SK-N-SH (cell line): Measurements from ENCODE around the gene HM13. TPM values are rescaled to one million over a fixed set of nuclear protein-coding genes. Genes with fewer than 3 reads are reported as not detected.
A peak's percentile ranks its signal among the peaks of the same experiment; 100 is the strongest.

ENCODE experiments used
- CTCF ChIA-PET: fragments of 300-600, 350-600 bp; formaldehyde crosslinking; extraction: SDS; loops from one replicate; lab custom pipeline; 2021; lab: Yijun Ruan, JAX
- POLR2A ChIA-PET: fragments of 350-600 bp; sonication (Branson Sonifier 250); formaldehyde crosslinking; extraction: SDS; loops from one replicate; lab custom pipeline; 2020; ENCODE audit warnings: antibody characterized with exemption, inconsistent platforms; lab: Yijun Ruan, JAX
- DNase-seq: peaks from one replicate; pipeline ENCODE4 v3.0.0; 2012
- H2AFZ ChIP-seq: fragments of 200-600 bp; sonication (generic); 2 replicates; pipeline ENCODE4 v1.8.1; 2016; ENCODE audit warnings: antibody characterized with exemption, mild to moderate bottlenecking, low read depth
- H3F3A ChIP-seq: fragments of 200-600 bp; sonication (generic); replicated peaks from 2 replicates; pipeline ENCODE3; 2016; ENCODE audit warnings: antibody characterized with exemption, mild to moderate bottlenecking; ENCODE audit not compliant: insufficient read depth
- H3K27ac ChIP-seq, 2 experiments: fragments of 200-500 bp in 1 of 2; fragments of 200-600 bp in 1 of 2; sonication (Bioruptor generic) in 1 of 2; sonication (generic), shearing (Covaris generic) in 1 of 2; 2 replicates each; pipeline versions ENCODE4 v1.5.1 to v1.6.1; 2014 to 2016; ENCODE audit warnings: low read depth in 2 of 2, inconsistent platforms in 1 of 2, low read length in 1 of 2, mild to moderate bottlenecking in 1 of 2, mixed read lengths in 1 of 2
- H3K27me3 ChIP-seq: fragments of 200-600 bp; sonication (generic), shearing (Covaris generic); 2 replicates; pipeline ENCODE4 v1.6.1; 2016; ENCODE audit warnings: mixed run types; ENCODE audit not compliant: insufficient read depth
- H3K36me3 ChIP-seq, 2 experiments: fragments of 200-500 bp in 1 of 2; fragments of 200-600 bp in 1 of 2; sonication (Bioruptor generic) in 1 of 2; sonication (generic) in 1 of 2; replicated peaks in 1 of 2; 2 replicates each; pipeline versions ENCODE3 to v1.5.1; 2014 to 2016; ENCODE audit warnings: low read length in 1 of 2, mild to moderate bottlenecking in 1 of 2; ENCODE audit not compliant: insufficient read depth in 2 of 2, control insufficient read depth in 1 of 2
- H3K4me1 ChIP-seq, 2 experiments: fragments of 200-500 bp in 1 of 2; fragments of 200-600 bp in 1 of 2; sonication (Bioruptor generic) in 1 of 2; sonication (generic), shearing (Covaris generic) in 1 of 2; 2 replicates each; pipeline versions ENCODE4 v1.5.1 to v1.6.1; 2014 to 2016; ENCODE audit warnings: low read depth in 1 of 2, low read length in 1 of 2, mixed run types in 1 of 2; ENCODE audit not compliant: insufficient read depth in 2 of 2, control insufficient read depth in 1 of 2
- H3K4me2 ChIP-seq: fragments of 200-600 bp; sonication (generic), shearing (Covaris generic); 2 replicates; pipeline ENCODE4 v1.6.1; 2017; ENCODE audit warnings: mixed run types
- H3K4me3 ChIP-seq, 2 experiments: fragments of 200-500 bp in 1 of 2; fragments of 200-600 bp in 1 of 2; sonication (Bioruptor generic) in 1 of 2; sonication (generic), shearing (Covaris generic) in 1 of 2; 2 replicates each; pipeline versions ENCODE4 v1.5.1 to v1.8.1; 2014 to 2016; ENCODE audit warnings: low read depth in 2 of 2, inconsistent platforms in 1 of 2, low read length in 1 of 2, mild to moderate bottlenecking in 1 of 2, mixed read lengths in 1 of 2, moderate library complexity in 1 of 2
- H3K79me2 ChIP-seq: fragments of 200-600 bp; sonication (generic); 2 replicates; pipeline ENCODE4 v1.8.1; 2017; ENCODE audit warnings: mild to moderate bottlenecking; ENCODE audit not compliant: insufficient read depth
- H3K9ac ChIP-seq: fragments of 200-600 bp; sonication (generic); 2 replicates; pipeline ENCODE4 v1.6.1; 2017; ENCODE audit warnings: mixed run types
- H3K9me2 ChIP-seq: fragments of 200-600 bp; sonication (generic); 2 replicates; pipeline ENCODE4 v1.6.1; 2017; ENCODE audit warnings: mixed run types
- H3K9me3 ChIP-seq: fragments of 200-600 bp; sonication (generic); 2 replicates; pipeline ENCODE4 v1.6.1; 2017; ENCODE audit warnings: mixed run types, mild to moderate bottlenecking, moderate library complexity
- H4K20me1 ChIP-seq: fragments of 200-600 bp; sonication (generic); 2 replicates; pipeline ENCODE4 v1.6.1; 2017; ENCODE audit warnings: mild to moderate bottlenecking, mixed run types; ENCODE audit not compliant: insufficient read depth
- CHD2 ChIP-seq: fragments of 150-350 bp; IDR thresholded peaks from 2 replicates; pipeline ENCODE4 v1.6.1; 2018; ENCODE audit warnings: low read length; ENCODE audit not compliant: partially characterized antibody
- ELF1 ChIP-seq: IDR thresholded peaks from 2 replicates; pipeline ENCODE4 v1.4.0; 2012
- EP300 ChIP-seq, 2 experiments: IDR thresholded peaks; 2 replicates each; pipeline versions ENCODE4 v1.4.0 to v1.6.1; 2012; ENCODE audit warnings: borderline replicate concordance in 1 of 2, low read depth in 1 of 2, low read length in 1 of 2
- EZH2phosphoT487 ChIP-seq: fragments of 200-600 bp; sonication (generic); IDR thresholded peaks from 2 replicates; pipeline ENCODE4 v1.6.1; 2017; ENCODE audit warnings: low read depth, mixed run types, mild to moderate bottlenecking, antibody characterized with exemption, moderate library complexity, borderline replicate concordance
- GABPA ChIP-seq: IDR thresholded peaks from 2 replicates; pipeline ENCODE4 v1.4.0; 2012; ENCODE audit warnings: low read depth, mild to moderate bottlenecking
- GATA2 ChIP-seq: sonication (generic); formaldehyde crosslinking; IDR thresholded peaks from 2 replicates; pipeline ENCODE4 v1.5.0; 2020; ENCODE audit warnings: mild to moderate bottlenecking, missing genetic modification reagents
- IRF3 ChIP-seq: fragments of 150-350 bp; IDR thresholded peaks from 2 replicates; pipeline ENCODE4 v1.6.1; 2016; ENCODE audit warnings: mild to moderate bottlenecking, low read depth, low read length
- NRF1 ChIP-seq: IDR thresholded peaks from 2 replicates; pipeline ENCODE4 v1.6.1; 2012; ENCODE audit warnings: low read depth, mild to moderate bottlenecking, low read length
- PBX3 ChIP-seq: IDR thresholded peaks from 2 replicates; pipeline ENCODE4; 2012
- POLR2AphosphoS5 ChIP-seq: IDR thresholded peaks from 2 replicates; pipeline ENCODE4 v1.6.1; 2012; ENCODE audit warnings: low read depth, low read length
- RCOR1 ChIP-seq: fragments of 150-350 bp; IDR thresholded peaks from 2 replicates; pipeline ENCODE4 v1.6.1; 2017; ENCODE audit warnings: antibody characterized with exemption, low read length
- RFX5 ChIP-seq: IDR thresholded peaks from 2 replicates; pipeline ENCODE4 v1.6.1; 2012; ENCODE audit warnings: mild to moderate bottlenecking, improper control_type of control experiment, low read length
- RXRA ChIP-seq: IDR thresholded peaks from 2 replicates; pipeline ENCODE4 v1.4.0; 2012; ENCODE audit warnings: low read depth, mild to moderate bottlenecking, borderline replicate concordance
- SIN3A ChIP-seq: IDR thresholded peaks from 2 replicates; pipeline ENCODE4 v1.6.1; 2012; ENCODE audit warnings: low read depth, mild to moderate bottlenecking, low read length, moderate library complexity, borderline replicate concordance
- SMC3 ChIP-seq: IDR thresholded peaks from 2 replicates; pipeline ENCODE4 v1.6.1; 2012; ENCODE audit warnings: low read depth, low read length, improper control_type of control experiment
- TAF1 ChIP-seq: IDR thresholded peaks from 2 replicates; pipeline ENCODE4 v1.6.1; 2012; ENCODE audit warnings: low read depth, mild to moderate bottlenecking, low read length, moderate library complexity, borderline replicate concordance
- TCF12 ChIP-seq: IDR thresholded peaks from 2 replicates; pipeline ENCODE4 v1.4.0; 2012
- TEAD4 ChIP-seq: IDR thresholded peaks from 2 replicates; pipeline ENCODE4 v1.4.0; 2012; ENCODE audit warnings: mild to moderate bottlenecking, borderline replicate concordance; ENCODE audit not compliant: insufficient read depth
- USF1 ChIP-seq: IDR thresholded peaks from 2 replicates; pipeline ENCODE4 v1.4.0; 2012; ENCODE audit warnings: low read depth, borderline replicate concordance
- USF2 ChIP-seq: fragments of 150-350 bp; IDR thresholded peaks from 2 replicates; pipeline ENCODE4 v1.6.1; 2017; ENCODE audit warnings: antibody characterized with exemption, low read length, low read depth, borderline replicate concordance
- YY1 ChIP-seq: IDR thresholded peaks from 2 replicates; pipeline ENCODE4 v1.4.0; 2012; ENCODE audit warnings: low read depth, mild to moderate bottlenecking
- WGBS: methylation state at CpG from one replicate; pipeline ENCODE4 v1.1.6; 2017; ENCODE audit warnings: low lambda C conversion rate; 5-methylcytosine and 5-hydroxymethylcytosine counted together
- polyA plus RNA-seq, 3 experiments: library from polyadenylated mRNA; depleted of rRNA; stranded (reverse); fragments of >200 nt; gene quantifications; 2 replicates each; pipeline ENCODE4 v1.2.3, GENCODE V29; 2012

Gene HM13
- polyA plus RNA-seq, 1 of the 3 experiments (the other 2 are of a cell fraction), result 160 TPM

GRCh38 chr20:31542963-31543362 is 28.7 kb downstream of the HM13 start:
- Histone ChIP-seq H4K20me1 (no peaks in the 10 kb centered on the region), H3K36me3 (peaks cover 30 to 45% of the 10 kb centered on the region in 2 experiments), H3K9me2 (no peaks in the 10 kb centered on the region), H3K4me1 (peaks cover 8 to 33% of the 10 kb centered on the region in 2 experiments; a peak in 3 of 4 replicates), H3K79me2 (peaks cover 62% of the 10 kb centered on the region), H2AFZ (no peak overlapping the region), H3K9me3 (no peaks in the 10 kb centered on the region), H3K4me2 (no peak overlapping the region), H3K27me3 (no peaks in the 10 kb centered on the region), H3F3A (peaks cover 53% of the 10 kb centered on the region), H3K4me3 (no peak overlapping the region), H3K9ac (no peak overlapping the region), H3K27ac (peak overlapping the region in 1 of 2 experiments; percentile 96; a peak in 2 of 4 replicates)
- CTCF ChIA-PET, result interaction anchor here (9.9 to 14.2 kb wide), 2 partner anchors 17 to 70 kb away, joined by 60 to 177 read pairs; no protein-coding TSS in a partner anchor
- TF ChIP-seq EP300 (IDR thresholded peaks at IDR 0.05; ENCODE audit: borderline replicate concordance in 1 of 2, low read depth in 1 of 2, low read length in 1 of 2), result no peak
- no peak for TF ChIP-seq USF2
- no peak for TF ChIP-seq YY1
- no peak for TF ChIP-seq ELF1
- no peak for TF ChIP-seq RXRA
- TF ChIP-seq SIN3A, result no peak
- TF ChIP-seq GATA2 (CRISPR knock-in tag), result no peak
- TF ChIP-seq RFX5, result no peak
- DNase-seq, result no peak
- whole genome bisulfite sequencing, result 97% methylated on average over 8 of the region's 8 CpGs
- POLR2A ChIA-PET, result no interaction called here

- no peaks in the 10 kb centered on the region for H3K9me3 ChIP-seq
- peak overlapping the region; percentile 54; the same call in 1 of the 2 replicates for H3K9ac ChIP-seq
- no peak overlapping the region for H2AFZ ChIP-seq
- H3K9me2 ChIP-seq, result no peaks in the 10 kb centered on the region
- peak; percentile 69 for DNase-seq
- H3K36me3 ChIP-seq, result peaks cover 29 to 45% of the 10 kb centered on the region in 2 experiments
- H3K4me2 ChIP-seq, result no peak overlapping the region
- ChIA-PET CTCF (interaction anchor here (0.7 to 14.2 kb wide), 4 partner anchors 10 to 69 kb away, joined by 3 to 177 read pairs (median 32); no protein-coding TSS in a partner anchor), POLR2A (no interaction called here)
- H3K79me2 ChIP-seq, result peaks cover 72% of the 10 kb centered on the region
- WGBS, result 10% methylated on average over 1 of the region's 1 CpG
- H3K27me3 ChIP-seq, result no peaks in the 10 kb centered on the region
- no peak overlapping the region for H3K4me3 ChIP-seq
- no peaks in the 10 kb centered on the region for H4K20me1 ChIP-seq
- peak overlapping the region; percentile 82 to 96 for H3K27ac ChIP-seq
- peaks cover 16 to 42% of the 10 kb centered on the region in 2 experiments; a peak in 3 of 4 replicates for H3K4me1 ChIP-seq
- H3F3A ChIP-seq, result peaks cover 46% of the 10 kb centered on the region
- TF ChIP-seq YY1 (no peak), TAF1 (0 out of 2 replicates have a peak, but pooled peaks have one; percentile 50), CHD2 (no peak), RCOR1 (0 out of 2 replicates have a peak, but pooled peaks have one; percentile 49), TEAD4 (peak; percentile 66; the same call in 1 of the 2 replicates), SIN3A (peak; percentile 65; the same call in 1 of the 2 replicates), NRF1 (no peak), EZH2phosphoT487 (no peak), TCF12 (peak; percentile 99), GATA2 (CRISPR knock-in tag) (no peak), USF1 (no peak), IRF3 (no peak), PBX3 (peak; percentile 95), RFX5 (no peak), EP300 (IDR thresholded peaks at IDR 0.05; ENCODE audit: borderline replicate concordance in 1 of 2, low read depth in 1 of 2, low read length in 1 of 2) (peak; percentile 75 to 84; a peak in 3 of 4 replicates), POLR2AphosphoS5 (peak; percentile 92), SMC3 (no peak), RXRA (peak; percentile 88; the same call in 1 of the 2 replicates), GABPA (no peak; the same call in 1 of the 2 replicates)
These were observed 29.8 kb downstream of the HM13 start for GRCh38 chr20:31543966-31544598.
